Right kidney (tissue), 1 donor: ENCODE results near the gene ANKMY1.
"Not testable (repeated sequence)": the region's sequence is repeated elsewhere in the genome, so short reads cannot be mapped to it uniquely, and the experiment has no call there.

ENCODE experiments used
- DNase-seq: peaks from one replicate; pipeline ENCODE4 v3.0.0-alpha.2; 2016

ANKMY1 gene

GRCh38 chr2:240503375-240503774 is 54.4 kb downstream of the ANKMY1 start:
- DNase-seq: no peak

DNA sequence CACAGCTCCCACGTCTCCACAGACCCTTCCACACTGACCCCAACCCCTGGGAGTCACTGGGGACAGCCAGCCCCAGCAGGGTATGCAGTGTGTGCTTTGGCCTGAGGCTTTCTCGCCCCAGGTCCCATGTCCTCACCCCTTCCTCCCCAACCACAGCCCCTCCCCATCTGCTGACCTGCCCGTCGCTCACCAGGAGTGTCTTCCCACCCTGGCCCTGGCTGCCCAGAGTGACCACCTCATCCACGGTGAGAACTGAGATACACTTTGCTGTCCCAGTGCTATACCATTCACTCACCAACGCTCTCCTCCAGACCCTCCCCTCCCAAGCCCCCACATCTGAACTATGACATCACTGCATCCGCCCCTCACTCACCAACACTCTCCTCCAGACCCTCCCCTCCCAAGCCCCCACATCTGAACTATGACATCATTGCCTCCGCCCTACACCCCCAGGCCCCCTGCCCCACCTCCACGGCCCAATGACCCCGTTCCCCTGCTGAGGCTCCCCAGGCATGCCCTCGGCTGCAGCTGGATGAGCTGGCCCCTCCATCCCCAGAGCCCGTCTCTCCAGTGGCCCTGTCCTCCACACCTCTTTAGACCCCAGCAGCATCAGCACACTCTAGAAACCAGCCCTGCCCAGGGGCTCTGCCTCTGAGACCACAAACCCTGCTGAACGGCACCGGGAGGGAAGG is 55.2 kb downstream of the ANKMY1 start:
- DNase-seq: no peak

DNA sequence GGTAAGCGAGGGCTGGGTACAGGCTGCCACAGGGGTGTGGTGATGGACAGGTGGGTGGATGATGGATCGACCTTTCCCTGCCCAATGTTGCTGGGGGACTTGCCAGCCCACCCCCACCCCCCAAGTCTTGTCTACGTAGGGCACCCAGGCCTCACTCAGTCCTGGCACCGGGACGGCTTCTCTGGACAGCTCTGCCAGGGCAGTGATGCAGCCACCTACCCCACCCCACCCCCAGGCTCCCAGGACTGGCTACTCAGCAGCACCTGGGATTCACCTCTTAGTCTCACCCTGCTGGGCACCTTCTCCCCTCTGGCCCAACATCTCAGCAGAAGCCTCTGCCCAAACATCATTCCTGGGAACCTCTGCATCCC is 55.7 kb downstream of the ANKMY1 start:
- DNase-seq: no peak

DNA sequence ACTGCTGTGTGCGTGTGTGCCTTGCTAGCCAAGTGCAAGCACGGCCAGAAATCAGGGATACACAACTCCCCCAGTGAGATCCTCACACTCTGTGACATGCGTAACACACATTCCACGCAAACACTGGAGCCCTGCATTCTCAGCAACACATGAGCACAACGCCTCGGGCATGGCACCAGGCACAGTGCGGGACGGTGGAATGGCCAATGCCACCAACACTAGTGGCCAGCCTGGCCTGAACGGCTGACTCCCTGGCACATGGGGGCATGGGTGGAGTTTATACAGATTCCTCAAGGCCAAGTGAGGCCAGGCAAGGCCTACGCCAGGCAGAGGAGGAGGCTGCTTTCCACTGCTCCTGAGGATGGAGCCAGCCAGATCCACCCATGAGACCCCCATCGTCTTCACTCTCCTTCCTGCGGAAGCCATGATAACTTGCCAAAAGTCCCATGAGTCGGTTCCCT is 56.2 kb downstream of the ANKMY1 start:
- DNase-seq: no peak

DNA sequence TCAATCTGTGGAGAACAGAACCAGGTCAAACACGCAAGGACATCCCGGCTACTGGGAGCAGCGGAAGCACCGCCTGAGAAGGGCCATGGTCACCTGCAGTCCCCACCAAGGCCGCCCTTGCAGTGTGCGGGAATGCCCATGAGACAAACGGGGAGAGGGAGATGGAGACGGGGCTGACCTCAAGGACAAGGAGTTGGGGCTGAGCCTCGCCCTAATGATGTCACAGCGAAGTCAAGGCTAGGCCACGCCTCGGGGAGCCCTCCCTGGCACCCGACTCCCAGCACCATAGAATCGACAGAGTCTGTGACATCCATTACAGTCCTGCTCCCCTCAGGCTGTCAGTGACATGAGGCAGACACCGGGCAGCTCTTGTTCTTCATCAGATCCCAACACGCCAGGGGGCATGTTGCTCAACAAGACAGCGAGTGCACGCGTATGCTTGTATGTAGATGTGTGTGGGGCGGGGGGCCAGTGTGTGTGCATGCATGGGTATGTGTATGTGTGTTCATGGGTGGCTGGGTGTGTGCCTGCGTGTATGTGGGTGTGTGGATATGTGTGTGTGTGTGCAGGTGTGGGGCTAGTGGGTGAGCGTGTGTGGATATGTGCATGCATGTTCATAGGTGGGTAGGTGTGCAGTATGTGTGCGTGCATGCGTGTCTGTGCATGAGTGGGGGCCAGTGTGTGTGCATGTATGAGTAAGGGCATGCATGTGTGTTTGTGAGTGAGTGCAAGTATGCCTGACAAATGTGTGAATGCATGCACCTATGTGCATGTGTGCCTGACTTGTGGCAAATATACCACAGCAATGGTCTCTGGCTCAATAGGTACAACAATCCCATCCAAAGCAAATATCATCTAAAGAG is 57.0 kb downstream of the ANKMY1 start:
- no peak for DNase-seq

- no peak for DNase-seq
These were observed 58.2 kb downstream of the ANKMY1 start for GRCh38 chr2:240499309-240500301.

- no peak for DNase-seq
These were observed 58.9 kb downstream of the ANKMY1 start for GRCh38 chr2:240498958-240499260.

GRCh38 chr2:240498171-240498957 is 59.4 kb downstream of the ANKMY1 start:
- DNase-seq: no peak

GRCh38 chr2:240497082-240497481 is 60.7 kb downstream of the ANKMY1 start:
- not testable (repeated sequence) for DNase-seq

GRCh38 chr2:240494942-240495341 is 62.8 kb downstream of the ANKMY1 start:
- DNase-seq: not testable (repeated sequence)

- DNase-seq: no peak
These were observed 63.5 kb downstream of the ANKMY1 start for GRCh38 chr2:240494194-240494793.

DNA sequence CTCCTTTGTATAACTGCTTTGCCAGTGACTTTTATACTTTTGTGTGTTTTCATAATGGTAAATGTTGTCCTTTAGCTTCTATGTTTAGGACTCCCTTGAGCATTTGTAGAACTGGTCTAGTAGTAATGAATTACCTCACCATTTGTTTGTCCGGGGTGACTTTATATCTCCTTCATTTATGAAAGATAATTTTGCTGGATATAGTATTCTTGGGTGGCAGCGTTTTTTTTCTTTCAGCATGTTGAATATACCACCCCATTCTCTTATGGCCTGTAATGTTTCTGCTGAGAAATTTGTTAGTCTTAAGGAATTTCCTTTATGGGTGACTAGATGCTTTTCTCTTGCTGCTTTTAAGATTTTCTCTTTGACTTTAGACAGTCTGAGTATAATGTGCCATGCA is 66.3 kb downstream of the ANKMY1 start:
- DNase-seq: no peak

DNA sequence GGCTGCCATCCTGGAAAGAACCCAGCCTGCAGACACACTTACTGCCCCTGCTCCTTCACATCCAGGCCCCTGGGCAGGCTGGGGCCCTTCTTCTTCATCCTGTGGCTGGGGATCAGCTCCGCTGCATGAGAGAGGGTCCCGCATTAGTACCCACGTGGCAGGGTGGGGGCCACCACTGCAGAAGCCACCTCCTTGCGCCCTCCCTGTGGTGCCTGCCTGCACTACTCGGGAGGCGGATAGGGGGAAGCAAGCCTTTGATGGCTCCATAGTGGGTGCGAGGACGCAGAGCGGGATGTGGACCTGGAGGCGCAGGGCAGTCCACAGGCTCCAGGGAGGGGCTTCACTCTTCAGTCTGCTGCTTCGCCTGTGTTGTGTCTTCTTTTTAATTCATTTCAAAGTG is 75.6 kb downstream of the ANKMY1 start:
- DNase-seq: no peak

GRCh38 chr2:240481720-240482119 is 76.1 kb downstream of the ANKMY1 start:
- DNase-seq: no peak

DNA sequence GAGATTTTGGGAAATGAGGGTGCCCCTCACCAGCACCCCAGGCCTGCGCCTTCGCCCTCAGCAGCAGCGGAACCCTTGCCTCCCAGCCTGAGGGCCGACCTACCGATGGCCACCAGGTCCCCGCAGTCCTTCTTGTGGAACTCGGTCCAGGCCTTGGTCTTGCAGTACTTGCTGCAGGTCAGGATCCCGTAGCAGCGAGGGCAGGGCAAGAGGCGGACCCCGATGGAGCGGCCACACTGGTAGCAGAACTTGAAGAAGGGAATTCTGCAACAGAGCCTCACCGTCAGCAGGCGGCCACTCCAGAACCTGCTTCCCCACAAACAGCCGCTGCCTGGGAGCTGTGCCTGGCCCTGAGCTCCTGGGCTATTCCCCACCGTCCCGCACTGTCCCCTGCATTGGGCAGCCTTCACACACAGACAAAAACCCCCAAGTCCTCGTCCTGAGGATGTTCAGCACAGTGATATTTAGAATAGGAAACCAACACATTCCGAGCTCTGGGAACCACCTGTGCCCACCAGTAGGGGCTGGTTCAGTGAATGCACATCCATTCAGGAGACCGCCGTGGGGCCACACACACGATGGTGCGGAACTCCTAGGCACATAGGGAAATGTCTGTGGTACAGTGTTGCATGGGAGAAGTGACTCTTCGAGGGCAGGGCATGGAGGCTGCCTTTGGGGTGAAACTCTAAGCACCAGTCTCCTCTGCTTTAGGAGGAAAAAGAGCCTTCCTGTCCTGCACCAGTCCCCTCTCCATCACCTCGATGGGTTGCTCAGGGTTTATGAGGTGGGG is 76.8 kb downstream of the ANKMY1 start:
- no peak for DNase-seq

- no peak for DNase-seq
These were observed 78.7 kb downstream of the ANKMY1 start for GRCh38 chr2:240479111-240479501.

DNA sequence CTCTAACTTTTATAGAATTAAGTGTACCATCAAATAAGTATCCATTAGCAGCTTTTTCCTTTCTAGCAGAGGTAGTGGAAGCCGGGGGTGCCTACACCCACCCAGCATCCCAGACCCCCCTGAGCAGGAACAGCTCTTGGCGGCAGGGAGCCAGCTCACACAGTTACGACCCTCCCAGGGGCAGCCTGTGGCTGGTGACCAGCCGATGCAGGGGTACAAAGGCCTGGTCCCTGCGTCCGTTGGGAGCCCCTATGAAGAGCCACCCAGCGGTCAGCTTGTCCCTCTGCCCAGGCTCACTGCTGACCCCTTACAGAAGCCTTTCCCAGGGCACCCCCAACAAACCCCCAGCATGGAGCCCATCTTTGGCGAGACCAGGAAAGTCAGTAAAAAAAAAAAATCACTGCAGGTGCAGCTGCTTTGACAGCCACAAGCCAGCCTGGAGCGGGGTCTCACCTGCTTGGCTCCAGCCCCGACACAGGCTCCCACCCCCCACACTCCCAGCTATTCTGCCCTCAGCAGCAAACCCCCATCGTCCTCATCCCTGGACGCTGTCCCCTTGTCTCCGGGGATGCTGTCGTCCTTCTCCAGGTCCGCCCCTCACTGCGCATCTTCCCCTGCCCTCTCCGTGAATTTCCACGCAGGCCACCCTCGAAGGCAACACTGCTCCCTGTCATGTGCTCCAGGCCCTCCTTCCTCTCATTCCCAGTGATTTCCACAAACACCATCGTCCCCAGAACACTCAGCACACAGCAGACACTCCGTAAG is 79.3 kb downstream of the ANKMY1 start:
- no peak for DNase-seq

DNA sequence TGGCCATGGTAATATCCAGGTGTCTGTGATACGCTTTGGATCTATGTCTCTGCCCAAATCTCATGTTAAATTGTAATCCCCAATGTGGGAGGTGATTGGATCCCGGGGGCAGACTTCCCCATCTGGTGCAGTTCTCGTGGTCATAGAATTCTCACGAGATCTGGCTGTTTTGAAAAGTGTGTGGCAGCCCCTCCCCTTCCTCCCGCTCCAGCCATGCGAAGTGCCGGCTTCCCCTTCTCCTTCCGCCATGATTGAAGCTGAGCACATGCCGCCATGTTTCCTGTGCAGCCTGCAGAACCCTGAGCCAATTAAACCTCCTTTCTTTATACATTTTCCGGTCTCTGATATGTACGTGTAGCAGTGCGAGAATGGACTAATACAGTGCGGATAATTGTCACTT is 79.9 kb downstream of the ANKMY1 start:
- DNase-seq: no peak

DNA sequence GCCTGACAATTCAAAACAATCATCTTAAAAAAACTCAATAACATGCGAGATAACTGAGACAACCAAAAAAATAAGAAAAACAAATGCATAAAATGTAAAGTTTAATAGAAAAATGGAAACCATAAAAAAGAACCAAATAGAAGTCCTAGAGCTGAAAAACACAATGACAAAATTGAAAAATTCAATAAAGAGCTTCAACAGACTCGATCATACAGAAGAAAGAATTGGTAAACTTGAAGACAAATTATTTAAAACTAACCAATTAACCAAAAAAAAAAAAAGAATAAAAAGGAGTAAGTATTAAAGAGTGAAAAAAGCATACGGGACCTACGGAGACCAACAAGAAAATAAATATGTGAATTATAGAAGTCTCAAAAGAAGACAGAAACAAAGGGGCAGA is 84.6 kb downstream of the ANKMY1 start:
- no peak for DNase-seq
